Type B pancreatic cell (in vitro differentiated cells): ENCODE results near the gene GJB5. TPM values are rescaled to one million over a fixed set of nuclear protein-coding genes. Genes with fewer than 3 reads are reported as not detected.
"Not testable (repeated sequence)": the region's sequence is repeated elsewhere in the genome, so short reads cannot be mapped to it uniquely, and the experiment has no call there.

ENCODE experiments used
- DNase-seq: peaks from one replicate; pipeline ENCODE4 v3.0.0; 2021; ENCODE audit warnings: mixed read lengths; ENCODE audit not compliant: unreplicated experiment; ENCODE audit errors: extremely low spot score
- H3K27ac Mint-ChIP-seq: 2 replicates; pipeline ENCODE4 v1.8.0; 2021; ENCODE audit warnings: mild to moderate bottlenecking, mixed read lengths
- H3K27me3 Mint-ChIP-seq: 2 replicates; pipeline ENCODE4 v1.8.0; 2021; ENCODE audit warnings: mixed read lengths
- H3K36me3 Mint-ChIP-seq: 2 replicates; pipeline ENCODE4 v1.8.0; 2021; ENCODE audit warnings: mixed read lengths
- H3K4me1 Mint-ChIP-seq: one replicate; pipeline ENCODE4 v1.8.0; 2021; ENCODE audit warnings: mixed read lengths; ENCODE audit not compliant: unreplicated experiment
- H3K4me3 Mint-ChIP-seq: 2 replicates; pipeline ENCODE4 v1.8.0; 2021; ENCODE audit warnings: mild to moderate bottlenecking, mixed read lengths
- H3K9me3 Mint-ChIP-seq: 2 replicates; pipeline ENCODE4 v1.8.0; 2021; ENCODE audit warnings: mixed read lengths
- total RNA-seq: library from RNA; stranded (reverse); gene quantifications from 2 replicates; pipeline ENCODE4 v1.2.1, GENCODE V29; 2021; ENCODE audit warnings: low replicate concordance
- TF ChIP-seq, protein P1 (sequence below): fragments of 200-600 bp; sonication (generic); conservative IDR thresholded peaks from 2 replicates; pipeline ENCODE4 v1.5.0; 2021; ENCODE audit warnings: antibody characterized with exemption, mild to moderate bottlenecking

GJB5 gene
- total RNA-seq, 1 donor from 2014 or later, result 2.0 TPM

DNA sequence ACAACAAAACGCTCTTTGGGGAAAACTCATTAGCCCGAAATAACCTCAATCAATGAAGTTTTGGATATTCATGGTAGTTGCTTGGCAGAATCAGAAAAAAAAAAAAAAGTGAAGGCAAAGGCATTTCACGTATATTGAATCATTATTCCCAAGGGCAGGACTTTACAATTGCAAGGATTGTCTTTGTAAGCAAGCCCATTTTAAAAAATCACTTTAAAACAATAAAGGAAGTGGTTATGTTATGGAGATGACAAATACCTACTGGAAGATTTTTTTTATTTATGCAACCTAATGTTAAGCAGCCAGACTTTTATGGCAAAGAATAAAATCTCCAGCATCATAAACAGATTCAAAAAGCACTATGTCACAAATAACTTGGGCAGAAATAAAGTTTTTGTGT lies 14.0 kb downstream of the GJB5 start:
- Mint-ChIP-seq H3K27ac (no peak overlapping the region), H3K4me1 (no peaks in the 10 kb centered on the region), H3K9me3 (no peaks in the 10 kb centered on the region), H3K36me3 (no peaks in the 10 kb centered on the region), H3K27me3 (peaks cover 2% of the 10 kb centered on the region), H3K4me3 (no peak overlapping the region)
- DNase-seq, result no peak
- TF ChIP-seq, protein P1, sequence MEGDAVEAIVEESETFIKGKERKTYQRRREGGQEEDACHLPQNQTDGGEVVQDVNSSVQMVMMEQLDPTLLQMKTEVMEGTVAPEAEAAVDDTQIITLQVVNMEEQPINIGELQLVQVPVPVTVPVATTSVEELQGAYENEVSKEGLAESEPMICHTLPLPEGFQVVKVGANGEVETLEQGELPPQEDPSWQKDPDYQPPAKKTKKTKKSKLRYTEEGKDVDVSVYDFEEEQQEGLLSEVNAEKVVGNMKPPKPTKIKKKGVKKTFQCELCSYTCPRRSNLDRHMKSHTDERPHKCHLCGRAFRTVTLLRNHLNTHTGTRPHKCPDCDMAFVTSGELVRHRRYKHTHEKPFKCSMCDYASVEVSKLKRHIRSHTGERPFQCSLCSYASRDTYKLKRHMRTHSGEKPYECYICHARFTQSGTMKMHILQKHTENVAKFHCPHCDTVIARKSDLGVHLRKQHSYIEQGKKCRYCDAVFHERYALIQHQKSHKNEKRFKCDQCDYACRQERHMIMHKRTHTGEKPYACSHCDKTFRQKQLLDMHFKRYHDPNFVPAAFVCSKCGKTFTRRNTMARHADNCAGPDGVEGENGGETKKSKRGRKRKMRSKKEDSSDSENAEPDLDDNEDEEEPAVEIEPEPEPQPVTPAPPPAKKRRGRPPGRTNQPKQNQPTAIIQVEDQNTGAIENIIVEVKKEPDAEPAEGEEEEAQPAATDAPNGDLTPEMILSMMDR, result no peak

DNA sequence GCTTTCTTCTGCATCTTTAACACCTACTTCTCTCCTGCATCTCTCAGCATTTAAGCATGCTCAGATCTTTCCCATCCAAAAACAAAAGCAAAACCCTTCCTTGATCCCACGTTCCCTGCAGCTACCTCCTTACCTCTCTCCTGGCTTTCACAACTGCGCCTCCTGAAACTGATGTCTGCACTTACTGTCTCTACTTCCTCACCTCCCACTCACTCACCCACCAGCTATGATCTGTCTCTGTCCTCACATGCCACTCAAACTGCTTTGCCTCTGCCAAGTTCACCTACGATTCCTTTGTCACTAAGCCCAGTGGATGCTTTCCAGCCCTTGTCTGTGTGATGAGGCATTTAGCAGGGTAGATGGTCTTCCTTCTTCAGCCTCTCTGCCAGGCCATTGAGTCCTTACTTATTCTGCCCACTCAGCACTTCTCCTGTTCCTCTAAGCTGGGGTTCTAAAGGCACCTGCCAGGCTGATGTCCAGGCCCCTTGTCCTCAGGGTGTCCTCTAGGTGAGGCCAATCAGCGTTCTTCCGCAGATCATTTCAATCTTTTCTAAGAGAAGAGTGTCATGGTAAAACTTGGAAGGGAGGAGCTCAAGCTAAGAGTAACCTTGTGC lies 16.2 kb downstream of the GJB5 start:
- TF ChIP-seq, protein P1, result no peak
- no peak for DNase-seq
- Mint-ChIP-seq H3K4me1 (no peaks in the 10 kb centered on the region), H3K9me3 (no peaks in the 10 kb centered on the region), H3K36me3 (no peaks in the 10 kb centered on the region), H3K27me3 (peaks cover 2% of the 10 kb centered on the region), H3K27ac (no peak overlapping the region), H3K4me3 (no peak overlapping the region)

DNA sequence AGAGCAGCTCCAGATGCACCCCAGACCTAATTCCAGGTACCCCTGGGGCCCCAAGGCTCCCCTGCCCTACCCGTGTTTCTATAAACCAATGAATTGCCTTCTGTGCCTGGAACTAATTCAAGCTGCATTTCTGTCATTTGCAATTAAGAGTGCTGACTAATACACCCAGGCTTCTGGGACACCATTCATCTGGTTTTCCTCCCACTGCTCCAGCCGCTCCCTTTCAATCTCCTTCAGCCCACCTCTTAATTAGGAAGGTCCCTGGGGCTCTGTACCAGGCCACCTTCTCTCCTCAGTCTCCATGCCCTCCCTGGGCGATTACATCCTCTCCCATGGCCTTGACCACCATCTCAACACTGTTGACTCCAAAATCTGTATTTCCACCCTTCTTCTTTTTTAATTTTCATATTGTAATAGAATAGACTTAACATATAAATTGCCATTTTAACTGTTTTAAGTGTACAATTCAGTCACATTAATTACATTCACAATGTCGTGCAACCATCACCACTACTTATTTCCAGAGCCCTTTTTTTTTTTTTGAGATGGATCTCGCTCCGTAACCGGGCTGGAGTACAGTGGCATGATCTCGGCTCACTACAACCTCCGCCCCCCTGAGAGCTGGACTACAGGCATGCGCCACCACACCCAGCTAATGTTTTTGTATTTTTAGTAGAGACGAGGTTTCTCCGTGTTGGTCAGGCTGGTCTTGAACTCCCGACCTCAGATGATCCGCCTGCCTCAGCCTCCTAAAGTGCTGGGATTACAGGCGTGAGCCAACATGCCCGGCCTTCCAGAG lies 16.9 kb downstream of the GJB5 start:
- Mint-ChIP-seq H3K27ac (no peak overlapping the region), H3K4me1 (no peaks in the 10 kb centered on the region), H3K36me3 (no peaks in the 10 kb centered on the region), H3K9me3 (no peaks in the 10 kb centered on the region), H3K4me3 (no peak overlapping the region), H3K27me3 (peaks cover 2% of the 10 kb centered on the region)
- TF ChIP-seq, protein P1, result no peak
- DNase-seq, result no peak

DNA sequence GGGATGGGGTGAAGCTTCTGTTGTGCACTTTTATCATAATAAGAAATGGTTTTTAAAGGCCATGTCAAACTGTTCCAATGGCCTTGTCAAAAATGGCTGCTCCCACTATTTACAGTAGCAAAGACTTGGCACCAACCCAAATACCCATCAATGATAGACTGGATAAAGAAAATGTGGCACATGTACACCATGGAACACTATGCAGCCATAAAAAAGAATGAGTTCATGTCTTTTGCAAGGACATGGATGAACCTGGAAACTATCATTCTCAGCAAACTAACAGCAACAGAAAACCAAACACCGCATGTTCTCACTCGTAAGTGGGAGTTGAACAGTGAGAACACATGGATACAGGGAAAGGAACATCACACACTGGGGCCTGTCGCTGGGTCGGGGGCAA lies 18.3 kb downstream of the GJB5 start:
- H3K4me3 Mint-ChIP-seq, H3K9me3 Mint-ChIP-seq, H3K27me3 Mint-ChIP-seq, DNase-seq, H3K4me1 Mint-ChIP-seq, H3K36me3 Mint-ChIP-seq, H3K27ac Mint-ChIP-seq: not testable (repeated sequence)

DNA sequence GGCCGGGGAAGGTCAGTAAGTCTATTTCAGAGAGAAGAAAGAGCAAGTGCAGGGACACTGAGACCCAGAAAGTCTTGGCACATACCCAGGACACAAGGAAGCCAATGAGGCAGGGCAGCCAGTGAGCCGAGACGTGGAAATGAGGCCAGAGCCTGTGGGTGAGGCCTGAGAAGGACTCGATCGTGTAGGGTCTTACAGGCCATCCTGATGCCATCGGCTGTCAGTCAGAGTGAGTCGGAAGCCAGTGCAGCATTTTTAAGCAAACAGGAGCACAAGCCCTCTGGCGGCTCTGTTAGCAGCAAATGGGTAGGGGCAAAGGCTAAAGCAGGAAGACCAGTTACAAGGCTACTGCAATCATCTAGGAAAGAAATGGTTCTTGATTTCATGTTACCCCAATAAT lies 20.1 kb downstream of the GJB5 start:
- H3K4me1 Mint-ChIP-seq, result no peaks in the 10 kb centered on the region
- peaks cover 25% of the 10 kb centered on the region for H3K27me3 Mint-ChIP-seq
- no peak overlapping the region for H3K27ac Mint-ChIP-seq
- no peak for DNase-seq
- no peak overlapping the region for H3K4me3 Mint-ChIP-seq
- H3K36me3 Mint-ChIP-seq, result no peaks in the 10 kb centered on the region
- TF ChIP-seq, protein P1, result no peak
- H3K9me3 Mint-ChIP-seq, result no peaks in the 10 kb centered on the region

DNA sequence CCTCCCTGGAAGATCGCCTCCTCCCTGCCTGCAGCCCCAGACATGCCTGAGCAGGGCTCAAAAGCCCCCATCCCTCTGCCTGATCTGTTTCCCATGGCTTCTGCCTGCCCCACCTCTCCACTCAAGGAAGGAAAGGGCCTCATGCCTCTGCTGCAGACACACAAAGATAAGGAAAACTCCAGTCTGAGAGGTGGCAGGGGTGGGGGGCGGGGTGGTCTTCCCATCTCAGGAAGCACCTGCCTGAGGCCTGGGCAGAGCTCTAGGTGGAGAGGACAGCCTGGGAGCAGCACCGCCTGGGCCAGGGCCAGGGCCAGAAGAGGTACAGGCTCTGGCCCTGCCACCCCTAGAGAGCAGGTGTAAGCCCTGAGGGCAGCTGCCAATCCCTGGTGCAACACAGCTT lies 22.1 kb downstream of the GJB5 start:
- Mint-ChIP-seq H3K9me3 (no peaks in the 10 kb centered on the region), H3K27me3 (peaks cover 35% of the 10 kb centered on the region), H3K27ac (no peak overlapping the region), H3K4me3 (no peak overlapping the region), H3K4me1 (no peaks in the 10 kb centered on the region), H3K36me3 (no peaks in the 10 kb centered on the region)
- TF ChIP-seq, protein P1, result no peak
- no peak for DNase-seq
